HG03571 (cell line): ENCODE measurements around the gene CLCN7.
A peak's percentile ranks its signal among the peaks of the same experiment; 100 is the strongest.
"Not testable (repeated sequence)": the region's sequence is repeated elsewhere in the genome, so short reads cannot be mapped to it uniquely, and the experiment has no call there.

ENCODE experiments used
- ATAC-seq: cut with Tn5 transposase; IDR thresholded peaks from one replicate; pipeline ENCODE4 v1.9.1; 2021; ENCODE audit not compliant: unreplicated experiment

The CLCN7 gene

DNA sequence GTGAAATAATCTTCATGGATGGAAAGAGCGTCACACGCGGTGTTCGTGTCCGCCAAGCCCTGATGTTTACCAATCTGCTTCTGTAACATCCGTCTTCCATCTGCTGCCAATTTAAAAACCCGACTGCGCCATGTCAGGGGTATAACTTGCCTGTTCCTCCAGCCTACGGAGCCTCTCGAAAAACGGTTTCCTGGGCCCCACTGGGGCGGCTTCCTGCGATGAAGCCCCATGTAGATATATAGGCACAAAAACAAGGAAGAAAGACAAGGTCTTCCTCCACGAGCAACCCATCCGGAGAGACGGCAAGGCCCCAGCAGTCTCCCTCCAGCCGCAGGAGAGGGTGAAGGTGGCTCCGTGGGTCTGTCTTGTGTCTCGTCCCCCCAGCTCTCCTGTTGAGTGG lies 13.8 kb upstream of the CLCN7 start, which contains the start of gene PTX4:
Gene PTX4, minus strand, starts transcription at position 326 of the 400 bp plus-strand sequence. Its CDS starts 35 bp downstream, at position 291.
- no peak for ATAC-seq

DNA sequence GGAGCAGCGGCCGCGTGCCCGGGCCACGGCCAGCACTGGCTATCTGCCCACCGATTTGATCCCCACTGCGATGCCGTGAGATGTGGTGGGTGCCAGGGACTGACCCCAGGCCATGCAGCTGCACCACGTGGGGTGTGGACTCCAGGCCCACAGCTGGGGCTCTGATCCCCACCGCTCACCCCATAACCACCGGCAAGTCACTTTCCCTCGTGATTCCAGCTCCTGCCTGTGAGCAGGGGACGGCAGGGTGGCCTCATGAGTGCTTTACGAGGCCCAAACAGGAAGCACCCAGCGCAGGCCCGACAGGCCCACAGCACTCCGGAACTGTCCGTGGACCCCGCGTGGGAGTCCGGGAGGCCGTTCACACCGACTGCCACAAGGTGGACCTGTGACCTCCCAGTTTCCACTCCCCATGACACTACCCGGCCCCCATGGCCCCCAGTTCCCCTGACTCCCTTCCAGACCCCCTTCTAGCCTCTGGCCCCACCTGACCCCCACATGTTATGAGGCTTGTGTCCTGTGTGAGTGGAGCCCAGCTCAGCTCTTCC lies 13.3 kb upstream of the CLCN7 start:
- no peak for ATAC-seq

DNA sequence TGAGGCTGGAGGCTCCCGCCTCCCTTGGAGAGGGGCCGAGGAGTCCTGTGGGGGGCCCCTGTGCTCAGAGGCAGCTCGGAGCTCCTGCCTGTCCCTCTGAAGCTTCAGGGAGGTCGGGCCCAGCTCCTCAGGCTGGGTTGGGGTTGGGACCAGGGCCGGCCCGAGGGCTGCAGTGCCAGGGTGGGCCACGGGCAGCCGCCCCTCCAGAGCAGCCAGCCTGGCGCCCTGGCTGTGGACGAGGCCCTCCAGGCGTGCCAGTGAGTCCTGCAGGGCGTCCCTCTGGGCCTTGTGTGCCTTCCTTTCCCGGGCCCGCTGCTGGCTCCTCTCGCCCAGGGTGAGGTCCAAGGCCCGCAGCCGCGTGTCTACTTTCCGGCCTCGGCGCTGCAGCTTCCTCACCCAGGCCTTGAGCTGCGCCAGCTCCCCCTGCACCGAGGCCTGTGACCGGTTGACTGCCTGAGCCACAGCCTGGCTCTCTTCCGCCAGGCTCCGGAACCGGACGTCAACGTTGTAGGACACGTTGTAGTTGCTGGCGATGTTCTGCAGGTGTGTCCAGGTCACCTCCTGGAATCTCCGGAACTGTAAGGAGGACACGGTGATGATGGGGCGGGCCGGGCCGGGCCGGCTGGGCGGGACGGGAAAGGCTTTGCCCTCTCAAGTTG lies 12.7 kb upstream of the CLCN7 start:
- no peak for ATAC-seq

DNA sequence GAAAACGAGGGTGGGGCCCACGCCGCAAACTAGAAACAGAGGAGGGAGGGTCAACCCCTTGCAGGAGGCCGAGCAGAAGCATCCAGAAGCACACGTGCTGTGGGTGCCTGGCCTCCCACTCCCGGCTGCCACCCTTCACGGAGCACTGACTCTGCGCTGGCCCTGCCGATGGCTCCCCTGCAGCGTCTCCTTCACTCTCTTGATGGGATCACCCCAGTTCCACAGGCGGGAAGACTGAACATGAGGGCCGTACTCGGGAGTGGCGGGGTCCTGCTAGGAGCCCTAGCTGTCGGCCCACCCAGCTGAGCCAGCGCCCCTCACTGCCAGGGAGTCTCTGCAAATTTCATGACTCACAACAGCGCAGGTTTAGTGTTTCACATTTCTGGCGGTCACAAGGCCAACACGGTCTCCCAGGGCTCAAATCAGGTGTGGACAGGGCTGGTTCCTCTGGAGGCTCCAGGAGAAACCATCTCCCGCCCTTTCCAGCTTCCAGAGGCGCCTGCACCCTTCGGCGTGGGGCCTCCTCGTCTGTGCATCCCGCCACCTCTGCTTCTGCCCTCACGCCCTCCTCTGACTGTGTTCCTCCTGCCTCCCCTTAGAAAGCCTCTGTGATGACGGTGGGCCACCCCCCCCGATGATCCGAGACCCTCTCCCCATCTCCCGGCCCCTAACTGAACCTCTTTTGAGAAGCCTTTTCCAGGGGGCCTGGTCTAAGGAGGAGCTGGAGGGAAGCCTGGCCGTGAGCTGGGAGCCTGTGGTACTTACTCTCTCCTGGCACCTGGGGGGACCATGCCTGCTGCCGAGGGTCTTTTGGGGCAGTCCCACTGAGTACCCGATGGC lies 11.9 kb upstream of the CLCN7 start:
- ATAC-seq: no peak

- no peak for ATAC-seq
Measured at GRCh38 chr16:1485847-1486496, 11.1 kb upstream of the CLCN7 start.

- no peak for ATAC-seq
Measured at GRCh38 chr16:1481906-1482835, 7.3 kb upstream of the CLCN7 start.

GRCh38 chr16:1478937-1479336 lies 4.1 kb upstream of the CLCN7 start:
- not testable (repeated sequence) for ATAC-seq

DNA sequence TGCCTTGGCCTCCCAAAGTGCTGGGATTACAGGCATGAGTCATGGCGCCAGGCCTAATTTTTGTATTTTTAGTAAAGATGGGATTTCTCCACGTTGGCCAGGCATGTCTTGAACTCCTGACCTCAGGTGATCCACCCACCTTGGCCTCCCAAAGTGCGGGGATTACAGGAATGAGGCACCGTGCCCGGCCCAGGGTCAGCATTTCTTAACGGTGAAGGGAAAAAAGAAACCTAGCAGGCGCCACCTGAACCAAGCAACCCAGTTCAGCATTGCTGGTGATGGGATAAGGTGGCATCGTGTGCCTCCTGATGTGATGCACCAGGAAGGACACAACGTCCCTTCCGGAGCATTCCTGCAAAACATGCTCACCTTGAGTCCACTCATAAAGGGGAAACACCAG lies 2.2 kb upstream of the CLCN7 start:
- no peak for ATAC-seq

DNA sequence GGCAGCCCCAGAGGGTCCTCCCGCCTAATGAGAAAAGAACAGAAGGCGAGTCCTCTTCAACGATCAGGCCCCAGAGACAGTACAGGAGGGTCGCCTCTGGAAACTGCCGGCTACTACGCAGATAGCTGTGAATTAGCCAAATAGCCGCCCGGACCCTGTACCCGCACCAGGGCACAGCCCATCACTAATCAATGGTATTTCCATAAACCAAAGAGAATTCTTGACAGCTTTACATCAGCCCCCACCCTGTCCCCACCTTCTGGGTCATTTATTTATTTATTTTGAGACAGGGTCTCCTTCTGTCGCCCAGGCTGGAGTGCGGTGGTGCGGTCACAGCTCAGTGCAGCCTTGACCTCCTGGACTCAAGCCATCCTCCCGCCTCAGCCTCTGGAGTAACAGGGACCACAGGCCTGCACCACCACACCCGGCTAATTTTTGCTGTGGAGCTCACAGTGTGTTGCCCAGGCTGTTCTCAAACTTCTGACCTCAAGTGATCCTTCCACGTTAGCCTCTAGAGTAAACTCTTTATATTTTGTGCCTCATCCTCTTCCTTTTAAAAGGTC lies 805 bp upstream of the CLCN7 start:
- ATAC-seq: no peak

- peak; percentile 6 for ATAC-seq
Measured at GRCh38 chr16:1474082-1474795, 589 bp downstream of the CLCN7 start.

DNA sequence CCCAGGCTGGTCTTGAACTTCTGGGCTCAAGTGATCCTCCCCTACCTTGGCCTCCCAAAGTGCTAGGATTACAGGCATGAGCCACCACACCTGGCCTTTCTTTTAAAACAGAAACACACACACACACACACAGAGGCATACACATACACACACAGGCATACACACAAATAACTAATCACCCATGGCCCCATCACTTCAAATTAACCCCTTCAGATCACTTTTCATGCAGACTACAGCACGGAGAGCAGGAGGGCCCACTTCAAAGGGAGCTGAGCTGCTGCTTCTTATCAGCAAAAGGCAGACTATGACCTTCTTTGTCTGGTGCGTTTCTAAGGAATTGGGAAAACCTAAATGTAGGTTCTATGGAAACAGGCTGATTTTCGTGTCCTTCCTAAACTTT lies 1.9 kb downstream of the CLCN7 start:
- ATAC-seq: no peak

DNA sequence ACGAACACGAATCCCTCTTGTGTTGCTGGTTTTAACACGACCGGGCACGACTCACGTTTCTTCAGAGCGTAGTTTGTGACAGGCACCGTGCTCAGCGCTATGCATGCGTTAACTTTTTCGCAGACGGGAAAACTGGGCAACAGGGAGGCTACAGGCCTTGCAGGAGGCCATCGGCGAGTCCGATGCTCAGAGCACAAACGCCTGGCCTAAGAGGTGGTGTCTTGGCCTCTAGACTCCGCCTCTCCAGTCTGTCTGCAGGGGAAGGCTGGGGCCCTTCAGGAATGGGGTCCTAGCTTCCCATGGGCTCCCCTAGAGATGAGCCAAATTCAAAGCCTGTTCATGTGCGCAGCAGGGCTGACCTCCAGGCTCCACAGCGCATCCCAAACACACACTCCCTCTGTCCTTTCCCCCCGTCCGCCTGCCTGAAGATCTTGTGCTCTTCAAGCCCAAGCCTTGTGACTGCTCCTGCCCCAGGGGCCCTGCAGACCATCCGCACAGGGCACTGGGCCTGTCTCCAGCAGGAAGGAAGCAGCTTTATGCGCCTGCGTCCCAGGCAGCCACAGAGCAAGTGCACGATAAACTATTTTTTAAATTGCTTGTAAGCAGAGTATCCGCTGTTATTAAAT lies 3.1 kb downstream of the CLCN7 start:
- no peak for ATAC-seq

GRCh38 chr16:1470481-1471251 lies 4.2 kb downstream of the CLCN7 start:
- ATAC-seq: no peak

DNA sequence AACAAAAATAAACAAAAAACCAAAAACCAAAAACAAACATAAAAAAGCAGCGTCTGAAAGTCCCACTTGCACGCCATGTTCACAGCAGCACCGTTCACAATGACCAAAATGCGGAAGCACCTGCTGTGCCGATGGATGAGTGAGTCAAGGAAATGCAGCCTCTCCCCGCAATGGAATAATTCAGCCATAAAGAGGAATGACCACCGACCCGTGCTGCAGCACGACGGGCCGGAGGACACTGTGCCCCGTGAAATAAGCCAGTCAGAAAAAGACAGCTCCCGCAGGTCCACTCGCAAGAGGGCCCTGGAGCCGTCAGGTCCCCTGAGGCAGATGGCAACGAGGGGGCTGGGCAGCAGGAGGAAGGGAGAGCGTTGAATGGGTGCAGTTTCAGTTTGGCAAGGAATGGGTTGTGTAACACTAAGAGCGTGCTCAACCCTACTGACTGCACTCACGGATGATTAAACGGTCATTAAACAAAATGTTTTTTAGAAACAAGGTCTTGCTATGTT lies 5.1 kb downstream of the CLCN7 start:
- no peak for ATAC-seq

DNA sequence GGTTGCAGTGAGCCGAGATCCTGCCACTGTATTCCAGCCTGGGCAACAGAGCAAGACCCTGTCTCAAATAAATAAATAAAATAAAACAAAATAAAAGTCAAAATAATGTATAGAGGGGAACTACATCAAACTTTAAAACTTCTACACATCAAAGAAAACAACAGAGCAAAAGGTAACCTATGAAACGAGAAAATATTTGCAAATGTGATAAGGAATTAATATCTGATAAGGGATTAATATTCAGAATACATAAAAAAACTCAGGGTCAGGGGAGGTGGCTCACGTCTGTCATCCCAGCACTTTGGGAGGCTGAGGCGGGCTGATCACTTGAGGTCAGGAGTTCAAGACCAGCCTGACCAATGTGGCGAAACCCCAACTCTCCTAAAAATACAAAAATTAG lies 5.7 kb downstream of the CLCN7 start:
- not testable (repeated sequence) for ATAC-seq

GRCh38 chr16:1468426-1468810 lies 6.4 kb downstream of the CLCN7 start:
- ATAC-seq: no peak

DNA sequence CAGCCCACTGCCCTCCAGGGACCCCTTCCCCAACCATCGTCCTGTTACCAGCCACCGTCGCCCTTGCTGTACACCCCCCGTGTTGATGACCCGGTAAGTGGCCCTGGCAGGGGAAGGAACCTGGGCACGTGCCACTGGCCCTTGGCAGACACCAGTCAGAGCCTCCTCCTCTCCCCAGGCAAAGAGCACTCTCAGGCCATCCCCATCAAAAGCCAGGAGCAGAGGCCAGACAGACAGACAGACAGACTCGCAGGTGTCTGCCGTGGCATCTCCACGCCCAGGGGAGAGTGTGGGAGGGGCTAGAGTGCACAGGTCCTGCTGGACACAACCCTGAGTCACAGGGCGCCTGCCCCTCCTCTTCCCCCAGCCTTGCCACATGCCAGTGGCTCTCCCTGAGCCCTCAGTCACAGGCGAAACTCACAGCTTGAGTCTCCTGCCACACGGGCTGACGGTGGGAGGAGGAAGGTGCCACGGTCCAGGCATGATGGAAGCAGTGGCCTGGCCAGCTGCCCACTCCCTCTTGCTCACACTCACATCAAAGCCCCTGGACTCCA lies 7.8 kb downstream of the CLCN7 start:
- no peak for ATAC-seq

- no peak for ATAC-seq
Measured at GRCh38 chr16:1466054-1466453, 8.8 kb downstream of the CLCN7 start.
